Tibial nerve (tissue), 4 donors: ENCODE measurements around the gene TMEM200B. TPM values are rescaled to one million over a fixed set of nuclear protein-coding genes. Genes with fewer than 3 reads are reported as not detected.

Experiments
- DNase-seq, 2 donors: peaks; one replicate each; pipeline ENCODE4 v3.0.0-alpha.2; 2019; ENCODE audit warnings: low spot score in 2 of 2
- H3K27ac ChIP-seq, 4 donors: fragments of 200-600 bp; sonication (generic) in 3 of 4; one replicate each; pipeline ENCODE4 v1.5.1; 2017 to 2019; ENCODE audit warnings: mild to moderate bottlenecking in 1 of 4
- H3K27me3 ChIP-seq, 2 donors: fragments of 200-600 bp; sonication (generic) in 1 of 2; one replicate each; pipeline versions ENCODE4 v1.5.1 to v1.6.0; 2017 to 2019
- H3K36me3 ChIP-seq, 3 donors: fragments of 200-600 bp; sonication (generic); one replicate each; pipeline ENCODE4 v1.5.1; 2018 to 2019
- H3K4me1 ChIP-seq, 4 donors: fragments of 200-600 bp; sonication (generic) in 3 of 4; one replicate each; pipeline ENCODE4 v1.5.1; 2017 to 2019
- H3K4me3 ChIP-seq, 4 donors: fragments of 200-600 bp; sonication (generic) in 3 of 4; one replicate each; pipeline ENCODE4 v1.5.1; 2017 to 2019; ENCODE audit warnings: mild to moderate bottlenecking in 1 of 4, moderate library complexity in 1 of 4
- H3K9me3 ChIP-seq, 4 donors: fragments of 200-600 bp; sonication (generic) in 3 of 4; one replicate each; pipeline ENCODE4 v1.5.1; 2017 to 2019
- CTCF ChIP-seq, 5 experiments: fragments of 200-600 bp in 3 of 5; fragments of 450-650 bp in 2 of 5; sonication (generic) in 3 of 5; IDR thresholded peaks; one replicate each; pipeline ENCODE4 v1.5.1; 2016 to 2019; ENCODE audit warnings: antibody characterized with exemption in 5 of 5, mild to moderate bottlenecking in 3 of 5, moderate library complexity in 2 of 5
- EP300 ChIP-seq, 2 donors: sonication (generic); formaldehyde crosslinking; IDR thresholded peaks; one replicate each; pipeline ENCODE4 v1.6.1; 2017; ENCODE audit warnings: antibody characterized with exemption in 2 of 2, mild to moderate bottlenecking in 1 of 2
- POLR2A ChIP-seq, 2 donors: fragments of 450-650 bp; IDR thresholded peaks; one replicate each; pipeline ENCODE4 v1.6.1; 2017; ENCODE audit warnings: antibody characterized with exemption in 2 of 2, mild to moderate bottlenecking in 2 of 2, moderate library complexity in 2 of 2
- WGBS, 2 donors: methylation state at CpG; one replicate each; pipeline ENCODE4 v1.1.5; 2018; 5-methylcytosine and 5-hydroxymethylcytosine counted together
- total RNA-seq, 4 donors: library from RNA; depleted of rRNA; stranded (reverse); fragments of >200 nt; gene quantifications; one replicate each; pipeline ENCODE4 v1.1.0, GENCODE V29; 2016

TMEM200B gene
- total RNA-seq, 4 donors from 2014 or later, result 16.1 to 27.7 (median 22.6) TPM

GRCh38 chr1:29123053-29123886 lies 433 bp downstream of the TMEM200B start:
- Histone ChIP-seq H3K9me3 (no peaks in the 10 kb centered on the region), H3K27me3 (peaks cover 0 to 32% of the 10 kb centered on the region in 2 donors), H3K36me3 (no peaks in the 10 kb centered on the region), H3K4me1 (peaks cover 0 to 38% (median 15%) of the 10 kb centered on the region in 4 donors), H3K27ac (peak overlapping the region; percentile 90 to 96 (median 92)), H3K4me3 (peak overlapping the region; percentile 64 to 76 (median 70))
- no peak for TF ChIP-seq POLR2A (IDR thresholded peaks at IDR 0.05)
- peak in 1 of 2 donors; percentile 10 for TF ChIP-seq EP300 (IDR thresholded peaks at IDR 0.05)
- DNase-seq, result no peak
- 4 to 19% methylated on average over 22 to 51 of the region's 70 CpGs for WGBS, 2 donors

- peaks cover 0 to 32% of the 10 kb centered on the region in 2 donors for H3K27me3 ChIP-seq
- DNase-seq, result peak in 1 of 2 donors; percentile 55
- TF ChIP-seq POLR2A (IDR thresholded peaks at IDR 0.05) (peak in 1 of 2 donors; percentile 41), EP300 (IDR thresholded peaks at IDR 0.05) (peak in 1 of 2 donors; percentile 65), CTCF (IDR thresholded peaks at IDR 0.05) (no peak)
- peaks cover 0 to 38% (median 15%) of the 10 kb centered on the region in 4 donors for H3K4me1 ChIP-seq
- H3K36me3 ChIP-seq, result no peaks in the 10 kb centered on the region
- 3 to 12% methylated on average over 12 to 24 of the region's 34 CpGs for WGBS, 2 donors
- H3K27ac ChIP-seq, result peak overlapping the region; percentile 90 to 96 (median 92)
- peak overlapping the region; percentile 64 to 76 (median 70) for H3K4me3 ChIP-seq
- no peaks in the 10 kb centered on the region for H3K9me3 ChIP-seq
Observed at GRCh38 chr1:29122682-29123052, 1.0 kb downstream of the TMEM200B start.

GRCh38 chr1:29121936-29122681 lies 1.6 kb downstream of the TMEM200B start:
- Histone ChIP-seq H3K27me3 (peaks cover 0 to 32% of the 10 kb centered on the region in 2 donors), H3K27ac (peak overlapping the region; percentile 90 to 96 (median 92)), H3K4me3 (peak overlapping the region; percentile 64 to 76 (median 70)), H3K36me3 (no peaks in the 10 kb centered on the region), H3K4me1 (peaks cover 0 to 38% (median 15%) of the 10 kb centered on the region in 4 donors), H3K9me3 (no peaks in the 10 kb centered on the region)
- WGBS, 2 donors, result 1% methylated on average over 29 to 58 of the region's 81 CpGs
- TF ChIP-seq POLR2A (IDR thresholded peaks at IDR 0.05), result no peak
- TF ChIP-seq EP300 (IDR thresholded peaks at IDR 0.05), result no peak
- TF ChIP-seq CTCF (IDR thresholded peaks at IDR 0.05), result no peak
- DNase-seq, result no peak

GRCh38 chr1:29121516-29121935 lies 2.2 kb downstream of the TMEM200B start:
- no peak for TF ChIP-seq POLR2A (IDR thresholded peaks at IDR 0.05)
- TF ChIP-seq CTCF (IDR thresholded peaks at IDR 0.05), result no peak
- no peak for TF ChIP-seq EP300 (IDR thresholded peaks at IDR 0.05)
- H3K27me3 ChIP-seq, result peaks cover 0 to 32% of the 10 kb centered on the region in 2 donors
- no peak for DNase-seq
- H3K27ac ChIP-seq, result peak overlapping the region in 3 of 4 donors; percentile 90 to 96 (median 93)
- WGBS, 2 donors, result 2% methylated on average over 17 of the region's 59 CpGs; no CpG with 5 or more reads in 1 of the 2 donors
- peak overlapping the region; percentile 64 to 76 (median 70) for H3K4me3 ChIP-seq
- peaks cover 0 to 38% (median 15%) of the 10 kb centered on the region in 4 donors for H3K4me1 ChIP-seq
- H3K9me3 ChIP-seq, result no peaks in the 10 kb centered on the region
- no peaks in the 10 kb centered on the region for H3K36me3 ChIP-seq

GRCh38 chr1:29120947-29121485 lies 2.7 kb downstream of the TMEM200B start:
- WGBS, 2 donors, result 51 to 53% methylated on average over 22 of the region's 42 CpGs
- H3K4me1 ChIP-seq, result peaks cover 0 to 38% (median 15%) of the 10 kb centered on the region in 4 donors
- peaks cover 0 to 32% of the 10 kb centered on the region in 2 donors for H3K27me3 ChIP-seq
- TF ChIP-seq CTCF (IDR thresholded peaks at IDR 0.05), result peak in 4 of 5 experiments; percentile 24 to 60 (median 38)
- TF ChIP-seq POLR2A (IDR thresholded peaks at IDR 0.05), result no peak
- H3K27ac ChIP-seq, result peak overlapping the region in 3 of 4 donors; percentile 90 to 96 (median 93)
- no peaks in the 10 kb centered on the region for H3K36me3 ChIP-seq
- no peaks in the 10 kb centered on the region for H3K9me3 ChIP-seq
- peak overlapping the region in 2 of 4 donors; percentile 64 to 69 for H3K4me3 ChIP-seq
- DNase-seq, result no peak
